OCI-LY1 (cell line): Measurements from ENCODE around the gene MRE11.

Experiments used
- H2AFZ ChIP-seq: fragments of 200-600 bp; sonication (generic), shearing (Covaris generic); 2 replicates; pipeline ENCODE4 v1.6.0; 2014; ENCODE audit warnings: antibody characterized with exemption, mild to moderate bottlenecking, low read length
- H3F3A ChIP-seq: fragments of 200-600 bp; sonication (generic), shearing (Covaris generic); 2 replicates; pipeline ENCODE4 v1.6.0; 2014; ENCODE audit warnings: mild to moderate bottlenecking, antibody characterized with exemption, low read length, moderate library complexity; ENCODE audit not compliant: insufficient read depth
- H3K27ac ChIP-seq: fragments of 200-600 bp; sonication (generic); 2 replicates; pipeline ENCODE4 v1.5.1; 2014; ENCODE audit warnings: low read length, mixed run types, mild to moderate bottlenecking, low read depth; ENCODE audit not compliant: poor library complexity, severe bottlenecking
- H3K27me3 ChIP-seq: fragments of 200-600 bp; sonication (generic); 2 replicates; pipeline ENCODE4 v1.6.0; 2014; ENCODE audit warnings: antibody characterized with exemption, mild to moderate bottlenecking, low read length, moderate library complexity; ENCODE audit not compliant: insufficient read depth
- H3K36me3 ChIP-seq: fragments of 200-600 bp; sonication (generic); 2 replicates; pipeline ENCODE4 v1.6.1; 2014; ENCODE audit warnings: mild to moderate bottlenecking, antibody characterized with exemption, low read length, moderate library complexity, mixed read lengths; ENCODE audit not compliant: insufficient read depth
- H3K4me1 ChIP-seq: fragments of 200-600 bp; sonication (generic); 2 replicates; pipeline ENCODE4 v1.5.1; 2014; ENCODE audit warnings: mild to moderate bottlenecking, low read length, moderate library complexity; ENCODE audit not compliant: insufficient read depth, severe bottlenecking
- H3K4me2 ChIP-seq: fragments of 200-600 bp; sonication (generic), shearing (Covaris generic); 2 replicates; pipeline ENCODE4 v1.6.1; 2014; ENCODE audit warnings: low read length
- H3K4me3 ChIP-seq: fragments of 200-600 bp; sonication (generic); 2 replicates; pipeline ENCODE4 v1.5.1; 2014; ENCODE audit warnings: low read length, low read depth, mild to moderate bottlenecking, mixed read lengths; ENCODE audit not compliant: poor library complexity, severe bottlenecking
- H3K79me2 ChIP-seq: fragments of 200-600 bp; shearing (Covaris generic); 2 replicates; pipeline ENCODE4 v1.6.1; 2016; ENCODE audit warnings: mixed run types, low read length, mixed read lengths; ENCODE audit not compliant: insufficient read depth
- H3K9ac ChIP-seq: fragments of 200-600 bp; sonication (generic), shearing (Covaris generic); 2 replicates; pipeline ENCODE4 v1.6.1; 2014; ENCODE audit warnings: mild to moderate bottlenecking, low read length, mixed read lengths
- H3K9me2 ChIP-seq: fragments of 200-600 bp; sonication (generic), shearing (Covaris generic); 2 replicates; pipeline ENCODE4 v1.6.1; 2014; ENCODE audit warnings: low read depth, mild to moderate bottlenecking, low read length, mixed read lengths
- H3K9me3 ChIP-seq: fragments of 200-600 bp; shearing (Covaris generic); 2 replicates; pipeline ENCODE4 v1.6.1; 2014; ENCODE audit warnings: low read length, mixed read lengths
- H4K20me1 ChIP-seq: fragments of 200-600 bp; sonication (generic), shearing (Covaris generic); 2 replicates; pipeline ENCODE4 v1.6.0; 2016; ENCODE audit warnings: mild to moderate bottlenecking, low read length; ENCODE audit not compliant: insufficient read depth
- EZH2 ChIP-seq: fragments of 200-600 bp; sonication (generic), shearing (Covaris generic); IDR thresholded peaks from 2 replicates; pipeline ENCODE4 v1.8.0; 2017; ENCODE audit warnings: borderline replicate concordance, mixed run types, mild to moderate bottlenecking, antibody characterized with exemption, low read length, moderate library complexity, mixed read lengths
- TF ChIP-seq, protein P1 (sequence below): fragments of 200-600 bp; sonication (generic), shearing (Covaris generic); IDR thresholded peaks from 2 replicates; pipeline ENCODE4 v1.5.1; 2017; ENCODE audit warnings: mild to moderate bottlenecking, antibody characterized with exemption, low read length, moderate library complexity, mixed read lengths

The MRE11 gene

DNA sequence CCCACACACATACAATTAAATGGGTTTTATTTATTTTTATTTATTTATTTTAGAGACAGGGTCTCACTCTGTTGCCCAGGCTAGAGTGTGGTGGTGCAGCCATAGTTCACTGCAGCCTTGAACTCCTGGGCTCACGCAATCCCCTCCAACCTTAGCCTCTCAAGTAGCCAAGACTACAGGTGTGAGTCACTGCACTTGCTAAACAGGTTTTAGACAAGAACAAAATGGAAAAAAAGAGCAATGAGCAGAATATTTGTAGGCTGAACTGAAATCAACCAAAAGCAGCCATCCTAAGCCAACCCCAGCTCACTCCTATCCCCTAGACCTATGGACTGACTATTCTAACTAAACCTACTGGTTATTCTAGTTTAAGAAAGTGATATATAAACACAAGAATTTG is 37.8 kb downstream of the MRE11 start:
- Histone ChIP-seq H2AFZ (no peak overlapping the region), H3K9me2 (no peaks in the 10 kb centered on the region), H3K79me2 (no peaks in the 10 kb centered on the region), H3K4me3 (no peak overlapping the region), H4K20me1 (no peaks in the 10 kb centered on the region), H3K4me2 (no peak overlapping the region), H3K9ac (no peak overlapping the region), H3K27me3 (no peaks in the 10 kb centered on the region), H3F3A (no peaks in the 10 kb centered on the region), H3K27ac (no peak overlapping the region), H3K9me3 (peaks cover 4% of the 10 kb centered on the region; the same call in 1 of the 2 replicates), H3K4me1 (no peaks in the 10 kb centered on the region), H3K36me3 (peaks cover 51% of the 10 kb centered on the region)
- no peak for TF ChIP-seq EZH2
- TF ChIP-seq, protein P1, sequence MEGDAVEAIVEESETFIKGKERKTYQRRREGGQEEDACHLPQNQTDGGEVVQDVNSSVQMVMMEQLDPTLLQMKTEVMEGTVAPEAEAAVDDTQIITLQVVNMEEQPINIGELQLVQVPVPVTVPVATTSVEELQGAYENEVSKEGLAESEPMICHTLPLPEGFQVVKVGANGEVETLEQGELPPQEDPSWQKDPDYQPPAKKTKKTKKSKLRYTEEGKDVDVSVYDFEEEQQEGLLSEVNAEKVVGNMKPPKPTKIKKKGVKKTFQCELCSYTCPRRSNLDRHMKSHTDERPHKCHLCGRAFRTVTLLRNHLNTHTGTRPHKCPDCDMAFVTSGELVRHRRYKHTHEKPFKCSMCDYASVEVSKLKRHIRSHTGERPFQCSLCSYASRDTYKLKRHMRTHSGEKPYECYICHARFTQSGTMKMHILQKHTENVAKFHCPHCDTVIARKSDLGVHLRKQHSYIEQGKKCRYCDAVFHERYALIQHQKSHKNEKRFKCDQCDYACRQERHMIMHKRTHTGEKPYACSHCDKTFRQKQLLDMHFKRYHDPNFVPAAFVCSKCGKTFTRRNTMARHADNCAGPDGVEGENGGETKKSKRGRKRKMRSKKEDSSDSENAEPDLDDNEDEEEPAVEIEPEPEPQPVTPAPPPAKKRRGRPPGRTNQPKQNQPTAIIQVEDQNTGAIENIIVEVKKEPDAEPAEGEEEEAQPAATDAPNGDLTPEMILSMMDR, result no peak

DNA sequence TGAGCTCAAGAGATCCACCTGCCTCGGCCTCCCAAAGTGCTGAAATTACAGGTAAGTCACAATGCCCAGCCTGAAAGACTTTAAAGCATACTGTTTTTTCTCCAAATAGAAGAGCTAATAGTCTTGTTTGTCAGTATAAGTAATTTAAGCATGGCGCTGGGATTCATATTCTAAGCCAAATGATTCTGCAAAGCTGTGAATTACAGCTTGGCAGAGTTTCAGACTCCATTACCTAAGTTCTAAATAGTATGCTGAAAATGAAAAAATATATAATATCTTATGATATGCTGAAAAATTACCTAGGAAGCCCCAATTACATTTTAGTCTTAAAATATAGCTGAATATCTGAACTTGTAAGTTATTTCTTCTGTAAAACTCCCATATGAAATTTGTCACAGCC is 39.3 kb downstream of the MRE11 start:
- Histone ChIP-seq H3K4me3 (no peak overlapping the region), H3F3A (no peaks in the 10 kb centered on the region), H4K20me1 (no peaks in the 10 kb centered on the region), H3K4me1 (no peaks in the 10 kb centered on the region), H3K9ac (no peak overlapping the region), H3K79me2 (no peaks in the 10 kb centered on the region), H3K9me2 (no peaks in the 10 kb centered on the region), H3K9me3 (peaks cover 4% of the 10 kb centered on the region; the same call in 1 of the 2 replicates), H3K36me3 (peaks cover 39% of the 10 kb centered on the region), H3K27ac (no peak overlapping the region), H3K4me2 (no peak overlapping the region), H2AFZ (no peak overlapping the region), H3K27me3 (no peaks in the 10 kb centered on the region)
- TF ChIP-seq EZH2, result no peak
- TF ChIP-seq, protein P1, result no peak

DNA sequence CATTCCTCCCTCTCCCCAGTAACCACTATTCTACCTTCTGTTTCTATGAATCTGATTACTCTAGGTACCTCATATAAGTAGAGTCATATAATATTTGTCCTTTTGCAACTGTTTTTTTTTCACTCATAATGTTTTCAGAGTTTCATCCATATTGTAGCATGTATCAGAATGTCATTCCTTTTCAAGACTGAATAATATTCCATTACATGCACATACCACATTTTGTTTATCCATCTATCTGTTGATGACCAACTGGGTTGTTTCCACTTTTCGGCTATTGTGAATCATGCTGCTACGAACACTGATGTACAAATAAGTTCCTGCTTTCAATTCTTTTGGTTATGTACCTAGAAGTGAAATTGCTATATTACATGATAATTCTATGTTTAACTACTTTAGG is 40.7 kb downstream of the MRE11 start:
- Histone ChIP-seq H3K79me2 (no peaks in the 10 kb centered on the region), H3F3A (no peaks in the 10 kb centered on the region), H4K20me1 (no peaks in the 10 kb centered on the region), H3K27me3 (no peaks in the 10 kb centered on the region), H3K4me3 (no peak overlapping the region), H3K4me1 (no peaks in the 10 kb centered on the region), H3K9me3 (peaks cover 4% of the 10 kb centered on the region; the same call in 1 of the 2 replicates), H3K4me2 (no peak overlapping the region), H3K9ac (no peak overlapping the region), H3K27ac (no peak overlapping the region), H3K36me3 (peaks cover 34% of the 10 kb centered on the region), H2AFZ (no peak overlapping the region), H3K9me2 (no peaks in the 10 kb centered on the region)
- TF ChIP-seq, protein P1, result no peak
- TF ChIP-seq EZH2, result no peak
